Measurements from ENCODE around the gene TMCC1.

Gene TMCC1

GRCh38 chr3:129936757-129937156, 43.2 kb upstream of the TMCC1 start:
- DNase-seq (ENCODE audit: low read depth) = peak; percentile 28
- TF ChIP-seq CTCF (IDR thresholded peaks at IDR 0.05; ENCODE audit: control insufficient read depth, insufficient read depth, low read depth, low read length, missing control alignments) = no peak
- H3K4me3 ChIP-seq (ENCODE audit: control insufficient read depth, low read depth, low read length) = peak overlapping the region; percentile 3

- H3K4me3 ChIP-seq (ENCODE audit: control insufficient read depth, low read depth, low read length) = no peak overlapping the region
Observed at GRCh38 chr3:129934234-129935123, 41.0 kb upstream of the TMCC1 start.

DNA sequence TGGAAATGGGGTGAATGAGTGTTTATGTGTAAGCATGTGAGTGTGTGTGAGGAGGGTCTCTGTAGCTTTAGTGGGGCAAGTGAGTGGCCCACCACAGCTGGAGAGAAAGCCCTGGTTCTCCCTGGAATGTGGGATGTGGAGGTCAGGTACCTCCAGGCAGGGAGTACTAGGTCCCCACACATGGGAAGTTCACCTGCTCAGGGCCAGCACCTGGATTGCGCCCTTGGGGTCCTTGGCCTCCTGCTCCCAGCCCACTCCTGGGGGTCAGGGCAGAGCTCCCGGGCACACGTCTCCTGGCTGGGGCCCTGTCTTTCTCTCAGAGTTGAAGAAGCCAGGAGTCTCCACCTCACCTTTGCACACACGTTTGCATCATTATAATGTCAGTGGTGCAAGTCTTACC, 40.0 kb upstream of the TMCC1 start:
- no peak overlapping the region for H3K4me3 ChIP-seq (ENCODE audit: control insufficient read depth, low read depth, low read length)
- TF ChIP-seq CTCF (IDR thresholded peaks at IDR 0.05; ENCODE audit: control insufficient read depth, insufficient read depth, low read depth, low read length, missing control alignments) = no peak
- no peak for DNase-seq (ENCODE audit: low read depth)

More at GRCh38 chr3:129934234-129935123, 41.0 kb upstream of the TMCC1 start:
- TF ChIP-seq CTCF (IDR thresholded peaks at IDR 0.05; ENCODE audit: control insufficient read depth, insufficient read depth, low read depth, low read length, missing control alignments) = peak; percentile 84
- no peak for DNase-seq (ENCODE audit: low read depth)

DNA sequence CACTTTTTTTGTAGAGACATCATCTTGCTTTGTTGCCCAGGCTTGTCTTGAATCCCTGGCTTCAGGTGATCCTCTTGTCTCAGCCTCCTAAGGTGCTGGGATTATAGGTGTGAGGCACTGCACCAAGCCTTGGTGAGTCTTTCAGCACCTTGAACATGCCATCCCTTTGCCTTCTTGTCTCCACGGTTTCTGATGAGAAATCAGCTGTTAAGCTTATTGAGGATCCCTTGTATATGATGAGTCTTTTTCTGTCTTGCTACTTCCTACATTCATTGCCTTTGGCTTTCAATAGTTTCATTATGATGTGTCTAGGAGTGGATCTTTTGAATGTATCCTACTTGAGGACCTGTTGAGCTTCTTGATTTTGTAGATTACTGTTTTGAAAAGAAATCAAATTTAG, 35.9 kb upstream of the TMCC1 start:
- DNase-seq (ENCODE audit: low read depth) = no peak
- no peak for TF ChIP-seq CTCF (IDR thresholded peaks at IDR 0.05; ENCODE audit: control insufficient read depth, insufficient read depth, low read depth, low read length, missing control alignments)
- no peak overlapping the region for H3K4me3 ChIP-seq (ENCODE audit: control insufficient read depth, low read depth, low read length)

DNA sequence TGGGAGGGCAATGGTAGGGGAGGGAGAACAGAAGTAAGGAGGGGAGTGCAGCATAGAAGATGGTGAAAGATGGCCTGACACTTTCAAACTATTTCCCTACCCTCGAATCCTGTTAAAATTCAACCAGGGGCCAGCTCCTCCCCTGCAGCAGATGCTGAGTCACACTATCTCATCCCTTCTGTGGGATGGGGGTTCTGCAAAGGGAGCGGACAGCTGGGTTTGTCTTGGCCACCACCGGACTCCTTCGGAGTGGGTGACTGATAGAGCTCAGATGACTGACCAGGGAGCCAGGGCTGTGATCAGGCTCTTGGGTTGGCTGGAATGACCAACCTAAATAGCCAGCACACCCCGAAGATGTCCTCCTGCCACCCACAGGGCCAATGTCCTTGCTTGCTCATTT, 33.6 kb upstream of the TMCC1 start:
- TF ChIP-seq CTCF (IDR thresholded peaks at IDR 0.05; ENCODE audit: control insufficient read depth, insufficient read depth, low read depth, low read length, missing control alignments) = no peak
- DNase-seq (ENCODE audit: low read depth) = no peak
- H3K4me3 ChIP-seq (ENCODE audit: control insufficient read depth, low read depth, low read length) = no peak overlapping the region

GRCh38 chr3:129919806-129920205, 26.3 kb upstream of the TMCC1 start:
- no peak for DNase-seq (ENCODE audit: low read depth)
- no peak overlapping the region for H3K4me3 ChIP-seq (ENCODE audit: control insufficient read depth, low read depth, low read length)
- no peak for TF ChIP-seq CTCF (IDR thresholded peaks at IDR 0.05; ENCODE audit: control insufficient read depth, insufficient read depth, low read depth, low read length, missing control alignments)

Data from AG09309 (cell line).